ENCODE measurements around the gene MCOLN1. TPM values are rescaled to one million over a fixed set of nuclear protein-coding genes. Genes with fewer than 3 reads are reported as not detected.

The MCOLN1 gene
- total and polyA plus RNA-seq, 11 donors = 12.1 to 49.7 (median 21.0) TPM

DNA sequence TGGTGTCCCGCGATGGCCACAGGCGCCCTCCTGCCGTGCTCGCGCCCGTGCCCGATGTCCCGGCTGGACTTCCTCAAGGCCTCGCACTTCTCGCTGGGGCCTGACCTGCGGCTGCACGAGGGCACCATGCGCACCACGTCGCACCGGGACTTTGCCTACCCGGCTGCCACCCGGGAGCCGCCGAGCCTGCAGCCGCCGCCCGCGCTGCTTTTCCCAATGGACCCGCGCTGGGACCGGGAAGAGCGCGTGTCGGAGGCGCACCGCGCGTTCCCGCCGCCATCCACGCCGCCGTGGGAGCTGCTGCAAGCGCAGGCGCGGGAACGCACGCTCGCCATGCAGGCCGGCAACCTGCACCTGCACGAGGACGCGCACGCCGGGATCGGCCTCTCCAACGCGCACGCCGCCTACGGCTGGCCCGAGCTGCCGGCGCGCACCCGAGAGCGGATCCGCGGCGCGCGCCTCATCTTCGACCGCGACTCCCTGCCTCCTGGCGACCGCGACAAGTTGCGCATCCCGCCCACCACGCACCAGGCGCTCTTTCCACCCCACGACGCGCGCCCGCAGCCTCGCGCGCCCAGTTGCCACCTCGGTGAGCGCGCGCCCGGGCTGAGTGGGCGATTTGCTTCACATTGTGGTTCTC, 21.5 kb upstream of the MCOLN1 start:
- H3K9me3 ChIP-seq = no peaks in the 10 kb centered on the region

DNA sequence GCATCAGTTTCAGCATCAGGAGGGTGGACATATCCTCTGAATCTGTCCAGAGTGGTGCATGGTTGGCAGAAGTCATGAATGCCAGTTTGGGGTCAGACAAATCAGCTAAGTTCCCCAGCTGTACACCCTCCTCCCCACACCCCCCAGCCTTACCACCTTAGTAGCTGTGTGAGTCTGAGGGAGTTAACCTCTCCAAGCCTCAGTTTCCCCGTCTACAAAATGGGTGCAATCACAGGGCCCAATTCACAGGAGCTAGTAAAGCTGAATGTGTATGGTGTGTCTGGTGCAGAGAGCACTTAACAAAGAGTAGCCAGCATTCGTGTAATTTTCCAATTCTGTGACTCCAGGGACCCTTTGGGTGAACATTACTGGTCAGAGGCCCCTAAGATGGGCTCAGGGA, 19.9 kb upstream of the MCOLN1 start:
- ATAC-seq = no peak
- TF ChIP-seq, protein P1, sequence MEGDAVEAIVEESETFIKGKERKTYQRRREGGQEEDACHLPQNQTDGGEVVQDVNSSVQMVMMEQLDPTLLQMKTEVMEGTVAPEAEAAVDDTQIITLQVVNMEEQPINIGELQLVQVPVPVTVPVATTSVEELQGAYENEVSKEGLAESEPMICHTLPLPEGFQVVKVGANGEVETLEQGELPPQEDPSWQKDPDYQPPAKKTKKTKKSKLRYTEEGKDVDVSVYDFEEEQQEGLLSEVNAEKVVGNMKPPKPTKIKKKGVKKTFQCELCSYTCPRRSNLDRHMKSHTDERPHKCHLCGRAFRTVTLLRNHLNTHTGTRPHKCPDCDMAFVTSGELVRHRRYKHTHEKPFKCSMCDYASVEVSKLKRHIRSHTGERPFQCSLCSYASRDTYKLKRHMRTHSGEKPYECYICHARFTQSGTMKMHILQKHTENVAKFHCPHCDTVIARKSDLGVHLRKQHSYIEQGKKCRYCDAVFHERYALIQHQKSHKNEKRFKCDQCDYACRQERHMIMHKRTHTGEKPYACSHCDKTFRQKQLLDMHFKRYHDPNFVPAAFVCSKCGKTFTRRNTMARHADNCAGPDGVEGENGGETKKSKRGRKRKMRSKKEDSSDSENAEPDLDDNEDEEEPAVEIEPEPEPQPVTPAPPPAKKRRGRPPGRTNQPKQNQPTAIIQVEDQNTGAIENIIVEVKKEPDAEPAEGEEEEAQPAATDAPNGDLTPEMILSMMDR (IDR thresholded peaks at IDR 0.05) = no peak
- Histone ChIP-seq H3K4me1 (peaks cover 0 to 24% (median 6%) of the 10 kb centered on the region in 12 donors), H3K36me3 (no peaks in the 10 kb centered on the region), H3K9me3 (no peaks in the 10 kb centered on the region), H3K27me3 (peaks cover 3 to 52% (median 29%) of the 10 kb centered on the region in 9 donors), H3K4me3 (no peak overlapping the region), H3K27ac (no peak overlapping the region)
- 30 to 74% (median 47%) methylated on average over 2 of the region's 2 CpGs for WGBS, 4 donors
- DNase-seq = no peak
- intact Hi-C loops (cut with DNase I) = no loop called here

More for the DNA sequence above, 21.5 kb upstream of the MCOLN1 start:
- WGBS, 4 donors = 1 to 4% (median 2%) methylated on average over 36 to 93 of the region's 93 CpGs
- DNase-seq (peak in 1 of 5 donors; percentile 60), ATAC-seq (peak in 3 of 4 donors; percentile 57 to 68 (median 63))
- TF ChIP-seq POLR2A (IDR thresholded peaks at IDR 0.05) = no peak
- TF ChIP-seq, protein P1 (IDR thresholded peaks at IDR 0.05) = peak in 1 of 12 donors; percentile 12
- no peak overlapping the region for H3K27ac ChIP-seq
- peak overlapping the region in 11 of 12 donors; percentile 30 to 56 (median 41) for H3K4me3 ChIP-seq
- intact Hi-C loops (cut with DNase I) = no loop called here
- peaks cover 0 to 18% (median 5%) of the 10 kb centered on the region in 12 donors for H3K4me1 ChIP-seq
- H3K36me3 ChIP-seq = no peaks in the 10 kb centered on the region
- H3K27me3 ChIP-seq = peaks cover 3 to 52% (median 29%) of the 10 kb centered on the region in 9 donors

DNA sequence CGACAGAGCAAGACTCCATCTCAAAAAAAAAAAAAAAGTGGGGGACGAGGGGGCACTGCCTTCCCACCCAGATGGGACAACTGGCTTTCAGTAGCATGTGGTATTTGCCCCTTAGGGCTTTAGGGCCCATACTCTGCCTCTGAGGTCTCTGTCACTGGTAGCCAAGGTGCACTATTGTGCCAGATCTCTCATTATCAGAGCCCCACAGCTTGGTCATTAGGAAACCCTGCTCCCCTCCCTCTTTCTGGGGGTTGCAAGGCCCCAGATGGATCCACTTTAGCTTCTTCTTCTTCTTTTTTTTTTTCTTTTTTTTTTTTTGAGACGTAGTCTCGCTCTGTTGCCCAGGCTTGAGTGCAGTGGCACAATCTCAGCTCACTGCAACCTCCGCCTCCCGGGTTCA, 17.7 kb upstream of the MCOLN1 start:
- Histone ChIP-seq H3K4me3 (no peak overlapping the region), H3K36me3 (no peaks in the 10 kb centered on the region), H3K4me1 (peaks cover 0 to 24% (median 6%) of the 10 kb centered on the region in 12 donors), H3K27me3 (peaks cover 3 to 52% (median 29%) of the 10 kb centered on the region in 9 donors), H3K9me3 (no peaks in the 10 kb centered on the region), H3K27ac (no peak overlapping the region)
- intact Hi-C loops (cut with DNase I) = no loop called here
- DNase-seq = no peak
- TF ChIP-seq, protein P1 (IDR thresholded peaks at IDR 0.05) = no peak
- no peak for TF ChIP-seq POLR2A (IDR thresholded peaks at IDR 0.05)
- WGBS, 4 donors = 86 to 94% (median 90%) methylated on average over 6 of the region's 6 CpGs
- ATAC-seq = no peak

DNA sequence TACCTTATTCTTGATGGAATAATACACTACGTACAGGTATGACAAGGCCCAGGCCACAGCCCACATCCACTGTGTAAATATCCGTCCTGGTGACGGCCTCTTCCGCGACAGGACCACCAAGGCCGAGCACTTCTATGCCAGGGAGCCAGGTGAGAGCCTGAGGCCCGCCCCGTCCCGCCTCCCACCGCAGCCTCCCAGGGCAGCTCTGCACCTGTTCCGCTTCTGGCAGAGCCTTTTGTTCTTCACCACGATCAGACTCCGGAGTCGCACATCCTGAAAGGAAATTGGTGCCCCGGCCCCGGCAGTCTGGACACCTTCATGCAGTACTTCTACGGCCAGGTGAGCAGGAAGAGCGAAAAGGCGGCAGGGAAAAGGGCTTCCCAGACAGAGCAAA, 17.1 kb upstream of the MCOLN1 start:
- TF ChIP-seq, protein P1 (IDR thresholded peaks at IDR 0.05) = no peak
- TF ChIP-seq POLR2A (IDR thresholded peaks at IDR 0.05) = no peak
- WGBS, 4 donors = 37 to 50% (median 43%) methylated on average over 10 to 19 of the region's 19 CpGs
- H3K4me3 ChIP-seq = peak overlapping the region in 1 of 12 donors; percentile 25

More for the DNA sequence above, 17.1 kb upstream of the MCOLN1 start:
- intact Hi-C loops (cut with DNase I) = no loop called here
- DNase-seq = peak in 1 of 5 donors; percentile 48
- no peak for ATAC-seq
- H3K27ac ChIP-seq = no peak overlapping the region
- no peaks in the 10 kb centered on the region for H3K9me3 ChIP-seq
- peaks cover 0 to 24% (median 6%) of the 10 kb centered on the region in 12 donors for H3K4me1 ChIP-seq
- H3K27me3 ChIP-seq = peaks cover 3 to 52% (median 29%) of the 10 kb centered on the region in 9 donors
- no peaks in the 10 kb centered on the region for H3K36me3 ChIP-seq
